Cardiac septum (tissue), 1 donor: ENCODE data around the gene KCNN3. TPM values are rescaled to one million over a fixed set of nuclear protein-coding genes. Genes with fewer than 3 reads are reported as not detected.

Experiments
- DNase-seq: peaks from one replicate; pipeline ENCODE4 v3.0.0-alpha.2; 2020; ENCODE audit warnings: low spot score
- intact Hi-C: fragments of 100-400 bp; cut with DNase I; formaldehyde crosslinking; loops from one replicate; pipeline ENCODE4 v1.14.0; 2022
- total RNA-seq: library from RNA; stranded (reverse); fragmentation: NEBNext Ultra II Directional; extraction: Animal tissue kit (Norgen Biotek cat#: 25700); gene quantifications from one replicate; pipeline ENCODE4 v1.2.1, GENCODE V29; 2021
- donor health status: DM: no; HTN: no; CAD: no.

KCNN3 gene
- total RNA-seq, 1 donor from 2014 or later, result 2.8 TPM

DNA sequence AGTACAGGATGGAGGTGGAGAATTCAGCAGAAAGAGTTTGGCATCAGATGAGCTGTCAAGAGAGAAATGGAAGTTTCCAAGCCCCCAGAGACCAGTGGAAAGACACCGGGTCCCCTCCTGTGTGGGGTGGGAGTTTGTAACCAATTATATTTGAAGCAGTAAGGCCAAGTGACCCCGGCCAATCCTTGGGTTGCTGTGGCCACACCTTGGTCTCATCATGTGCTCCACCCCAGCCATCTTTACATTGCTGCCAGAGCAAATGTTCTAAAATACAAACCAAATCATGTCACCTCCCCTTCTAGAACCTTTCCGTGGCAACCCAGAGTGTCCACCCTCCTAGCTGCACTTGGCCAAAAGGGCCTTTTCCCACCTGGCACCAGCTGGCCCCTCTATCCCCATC, 86.1 kb downstream of the KCNN3 start:
- intact Hi-C loops, result no loop called here
- DNase-seq, result no peak

DNA sequence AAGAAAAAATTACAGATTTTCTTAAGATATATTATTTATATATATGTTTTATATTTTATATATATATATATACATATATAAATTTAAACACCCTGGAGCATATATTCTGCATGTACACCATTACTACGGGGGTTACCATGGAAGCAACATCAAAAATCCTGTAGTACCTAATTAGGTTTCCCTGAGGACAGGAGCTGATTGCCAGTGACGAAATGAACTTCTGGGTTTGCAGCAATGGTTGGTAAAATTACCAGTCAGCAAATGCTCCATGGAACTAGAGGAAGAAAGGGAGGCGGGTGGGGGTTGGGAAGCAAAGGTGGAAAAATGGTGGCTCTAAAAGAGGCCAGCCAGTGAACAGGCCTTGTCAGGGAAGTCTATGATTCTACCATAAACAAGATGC, 89.5 kb downstream of the KCNN3 start:
- intact Hi-C loops, result no loop called here
- DNase-seq, result no peak

DNA sequence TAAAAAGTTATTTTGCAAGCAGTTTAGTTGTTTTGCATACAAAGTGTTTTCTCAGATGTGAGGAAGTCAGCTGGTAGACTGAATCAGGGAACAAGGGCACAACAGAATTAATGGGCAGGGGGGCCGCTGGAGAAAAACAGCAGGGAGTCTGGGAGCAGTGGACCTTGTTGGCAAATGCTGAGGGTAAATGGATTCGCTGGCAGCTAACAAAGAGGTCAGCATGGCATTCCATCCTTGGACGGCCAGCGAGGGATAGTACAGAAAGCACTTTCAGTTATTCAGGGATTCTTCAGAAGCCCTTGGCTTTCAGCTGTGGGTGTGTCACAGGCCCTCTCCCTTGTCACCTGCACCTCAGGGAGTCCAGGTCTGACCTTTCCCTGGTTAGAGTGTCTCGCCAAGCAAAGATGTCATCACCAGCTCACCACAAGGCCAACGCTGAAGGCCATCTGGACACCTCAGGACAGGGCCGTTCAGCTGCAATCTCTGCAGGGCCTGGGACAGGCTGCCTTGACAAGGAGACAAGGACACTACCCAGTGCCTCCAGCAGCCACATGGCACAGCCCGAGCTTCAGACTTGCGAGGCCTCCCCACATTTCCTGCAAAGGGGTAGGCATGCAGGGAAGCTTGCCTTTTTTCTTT, 90.4 kb downstream of the KCNN3 start:
- DNase-seq, result no peak

DNA sequence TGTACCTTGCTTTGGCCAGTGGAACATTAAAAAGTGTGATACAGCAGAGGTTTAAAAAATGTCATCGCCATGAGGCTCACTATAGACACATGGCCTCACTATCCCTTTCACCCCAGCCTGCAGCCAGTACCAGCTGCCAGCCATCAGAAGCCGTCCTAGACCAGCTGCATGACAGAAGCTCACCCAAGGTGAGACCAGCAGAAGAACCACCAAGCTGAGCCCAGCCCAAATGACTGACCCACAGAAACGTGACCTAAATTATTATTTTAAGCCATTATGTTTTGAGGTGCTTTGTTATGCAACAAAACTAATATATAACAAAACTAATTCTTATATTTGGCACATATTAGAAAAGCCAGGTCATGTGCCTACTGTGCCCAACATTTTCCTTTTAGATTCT, 91.1 kb downstream of the KCNN3 start:
- intact Hi-C loops, result no loop called here

More for the DNA sequence above, 90.4 kb downstream of the KCNN3 start:
- intact Hi-C loops, result no loop called here

DNA sequence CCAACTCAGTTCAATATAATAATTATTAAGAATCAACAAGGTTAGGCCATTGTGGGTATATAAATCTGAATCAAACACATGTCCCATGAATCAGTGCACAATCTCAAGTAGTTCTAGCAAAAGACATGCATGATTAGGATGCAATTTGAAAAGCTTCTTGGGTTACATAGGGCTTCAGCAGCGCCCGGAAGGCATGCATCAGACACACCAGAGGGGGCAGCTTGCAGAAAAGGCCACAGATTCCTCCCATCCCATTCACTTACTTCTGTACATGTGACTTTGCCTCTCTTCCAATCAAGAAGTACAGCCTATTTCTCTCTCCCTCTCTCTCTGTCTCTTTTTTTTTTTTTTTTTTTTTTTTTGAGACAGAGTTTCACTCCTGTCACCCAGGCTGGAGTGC, 91.8 kb downstream of the KCNN3 start:
- intact Hi-C loops, result no loop called here
- no peak for DNase-seq

More for the DNA sequence above, 91.1 kb downstream of the KCNN3 start:
- DNase-seq, result no peak

DNA sequence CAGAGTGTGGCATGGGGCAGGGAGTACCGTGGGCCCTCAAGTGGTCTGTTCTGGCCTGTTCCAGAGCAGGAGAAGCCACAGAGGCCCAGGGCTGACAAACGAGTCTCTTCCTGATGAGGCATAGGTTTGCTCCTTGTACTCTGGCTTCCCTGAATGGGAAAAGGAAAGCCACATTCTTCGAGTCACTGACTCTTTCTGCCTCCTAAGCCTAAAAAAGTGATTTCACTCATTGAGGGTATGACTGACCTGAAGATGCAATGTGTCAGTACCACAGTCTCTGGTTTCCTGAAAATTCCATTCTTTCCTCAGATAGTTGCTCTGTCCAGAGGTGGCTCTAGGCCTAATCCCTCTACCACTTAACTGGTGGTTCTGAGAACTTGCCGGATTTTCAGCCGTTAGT, 92.3 kb downstream of the KCNN3 start:
- no peak for DNase-seq
- intact Hi-C loops, result no loop called here

DNA sequence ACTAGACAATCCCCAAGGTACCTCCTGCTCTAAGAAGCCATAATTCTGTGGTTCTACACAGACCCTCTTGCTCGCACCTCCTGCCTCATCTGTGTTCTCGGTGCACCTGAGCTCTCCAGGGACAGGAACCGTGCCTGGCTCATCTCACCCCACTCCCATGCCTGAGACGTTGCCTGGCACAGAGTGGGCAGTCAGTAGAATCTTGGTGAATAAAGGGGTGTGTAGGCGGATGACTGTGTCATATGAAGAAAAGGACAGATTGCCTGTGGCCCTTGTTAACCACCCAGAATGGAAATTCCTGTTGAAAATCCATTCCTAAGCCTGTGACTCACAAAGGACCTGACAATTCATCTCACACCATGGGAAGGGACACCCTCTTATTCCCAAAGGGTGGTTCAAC, 92.9 kb downstream of the KCNN3 start:
- DNase-seq, result no peak
- intact Hi-C loops, result no loop called here

DNA sequence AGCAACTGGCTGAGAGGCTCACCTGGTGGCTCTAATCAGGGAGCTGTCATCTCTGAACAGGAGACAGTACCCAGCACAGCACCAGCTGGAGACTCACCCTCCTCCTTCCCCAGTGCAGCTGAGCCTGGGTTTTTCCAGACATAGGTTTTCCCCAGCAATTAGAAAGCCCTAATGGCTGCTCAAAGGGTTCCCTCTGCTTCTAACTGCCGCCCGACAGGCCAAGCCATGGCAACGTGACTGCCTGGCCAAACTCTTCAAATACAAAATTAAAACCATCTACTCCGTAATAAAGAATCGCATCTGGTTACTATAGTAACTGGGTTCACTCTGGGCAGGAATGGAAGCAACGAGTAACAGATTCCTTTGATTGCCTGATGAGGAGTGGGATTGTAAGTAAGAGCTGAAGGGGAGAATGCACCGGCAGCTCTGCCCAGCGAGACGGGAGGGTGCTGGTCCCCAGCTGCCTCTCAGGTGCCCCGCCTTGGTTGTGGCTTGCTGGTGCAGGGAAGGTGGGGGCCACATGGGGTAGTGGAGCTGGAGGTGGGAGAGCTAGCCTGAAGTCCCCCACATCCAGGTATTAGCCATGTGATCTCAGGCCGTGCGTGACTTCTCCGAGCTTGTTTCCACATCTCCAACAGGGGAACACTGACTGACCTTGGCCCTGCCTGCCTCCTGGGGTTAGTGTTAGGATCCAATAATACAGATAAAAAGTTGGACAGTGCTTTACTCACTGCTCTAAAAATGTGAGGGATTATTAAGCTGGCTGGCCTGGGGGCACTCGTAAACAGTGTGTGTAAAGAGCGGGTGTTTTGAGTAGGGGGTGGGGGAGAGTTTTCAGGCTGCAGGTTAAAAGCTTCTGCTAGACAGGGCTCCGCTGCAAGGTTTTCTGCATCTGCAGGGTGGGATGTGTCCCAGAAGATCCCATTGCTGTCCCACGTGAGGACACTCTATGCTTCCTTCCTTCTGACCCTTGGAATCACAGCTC, 94.2 kb downstream of the KCNN3 start:
- DNase-seq, result no peak
- intact Hi-C loops, result no loop called here

DNA sequence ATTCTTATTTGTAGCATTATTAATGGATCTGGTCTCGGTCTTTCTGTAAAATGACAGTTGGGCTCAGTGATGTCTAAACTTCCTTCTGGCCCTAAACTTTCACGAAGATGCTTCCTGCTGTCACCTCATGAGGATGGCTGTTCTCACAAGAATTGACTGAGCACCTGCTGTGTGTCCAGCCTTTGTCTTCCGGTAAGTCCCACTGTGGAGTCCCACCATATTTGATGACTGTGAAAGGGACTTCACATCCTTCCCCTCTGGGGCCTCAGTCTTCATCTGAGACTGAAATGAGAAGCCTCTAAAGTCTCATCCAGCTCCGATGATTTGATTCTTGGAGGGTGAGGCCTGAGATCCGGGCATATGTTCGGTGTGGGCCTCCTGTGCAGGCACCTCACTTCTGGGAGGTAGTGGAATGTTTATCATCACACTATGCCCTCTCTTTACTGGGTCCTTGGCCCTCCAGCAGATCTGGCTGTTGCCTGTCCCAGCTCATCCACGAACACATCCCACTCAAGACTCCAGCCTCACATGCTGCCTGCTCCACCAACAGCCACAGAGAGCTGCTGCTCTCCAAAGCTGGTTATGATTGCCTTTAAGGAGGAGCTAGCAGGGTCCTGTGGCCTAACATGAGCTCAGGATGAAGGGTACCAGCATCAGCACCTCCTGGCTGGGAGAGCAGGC, 95.8 kb downstream of the KCNN3 start:
- intact Hi-C loops, result no loop called here
- DNase-seq, result no peak

DNA sequence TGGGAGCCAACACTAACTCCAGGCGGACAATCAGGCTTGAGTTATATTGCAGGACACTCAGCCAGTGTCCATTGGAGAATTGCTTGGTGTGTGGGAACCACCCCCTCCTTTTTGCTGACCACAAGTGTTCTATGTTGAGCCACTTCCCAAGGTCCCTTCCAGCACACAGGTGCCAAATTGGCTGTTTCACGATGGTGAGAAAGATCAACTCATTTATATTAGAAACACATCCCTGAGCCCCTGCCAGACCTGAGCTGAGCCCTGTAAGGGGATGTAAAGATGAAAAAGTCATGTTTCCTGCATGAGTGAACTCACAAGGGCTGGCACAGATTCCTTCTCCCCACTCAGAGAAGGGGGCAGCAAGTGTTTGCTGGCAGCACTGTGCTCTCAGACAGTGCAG, 96.5 kb downstream of the KCNN3 start:
- intact Hi-C loops, result no loop called here
- no peak for DNase-seq

DNA sequence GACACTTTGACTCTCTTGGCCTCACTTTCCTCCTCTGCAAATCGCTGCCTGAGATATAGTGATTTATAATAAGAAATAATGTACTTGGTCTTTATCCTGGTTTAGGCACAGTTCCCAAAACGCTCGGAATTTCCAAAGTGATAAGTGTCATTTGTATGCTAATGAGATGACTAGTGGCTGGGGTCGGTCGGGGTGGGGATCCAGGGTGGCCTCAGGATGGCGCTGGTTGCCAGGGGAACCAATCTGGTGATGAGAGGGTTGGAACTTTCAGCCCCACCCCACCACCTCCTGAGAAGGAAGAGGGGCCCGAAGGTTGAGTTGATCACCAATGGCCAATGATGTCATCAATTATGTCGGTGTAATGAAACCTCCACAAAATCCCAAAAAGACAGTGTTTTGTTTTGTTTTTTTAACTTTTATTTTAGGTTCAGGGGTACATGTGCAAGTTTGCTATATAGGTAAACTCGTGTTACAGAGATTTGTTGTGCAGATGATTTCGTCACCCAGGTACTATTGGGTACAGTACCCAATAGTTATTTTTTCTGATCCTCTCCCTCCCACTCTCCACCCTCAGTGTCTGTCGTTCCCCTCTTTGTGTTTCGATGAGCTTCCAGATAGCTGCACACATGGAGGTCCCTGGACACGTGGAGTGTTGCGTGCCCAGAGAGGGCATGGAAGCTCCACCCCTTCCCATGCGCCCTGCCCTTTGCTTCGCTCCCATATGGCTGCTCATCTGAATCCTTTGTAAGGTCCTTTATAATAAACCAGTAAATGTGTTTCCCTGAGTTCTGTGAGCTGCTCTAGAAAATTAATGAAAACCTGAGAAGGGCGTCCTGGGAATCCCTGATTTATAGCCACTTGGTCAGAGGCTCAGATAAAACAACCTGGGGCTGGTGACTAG, 97.2 kb downstream of the KCNN3 start:
- DNase-seq, result no peak
- intact Hi-C loops, result no loop called here

DNA sequence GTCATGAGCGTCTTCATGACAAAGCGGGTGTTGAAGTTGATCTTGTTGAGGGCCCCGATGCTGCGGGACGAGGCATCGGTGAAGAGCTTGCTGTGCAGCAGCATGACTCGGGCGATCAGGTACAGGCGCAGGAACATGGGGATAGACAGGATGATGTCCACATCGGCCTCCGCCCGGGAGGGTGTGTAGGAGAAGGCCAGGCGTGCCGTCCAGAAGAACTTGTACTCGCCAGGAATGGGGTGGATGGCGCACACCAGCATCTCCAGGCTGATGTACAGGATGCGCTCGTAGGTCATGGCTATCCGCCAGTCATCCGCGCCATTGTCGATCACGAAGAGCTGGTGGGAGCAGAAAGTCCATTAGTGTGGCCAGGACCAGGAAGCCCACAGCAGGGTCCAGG, 98.0 kb downstream of the KCNN3 start:
- DNase-seq, result no peak
- intact Hi-C loops, result no loop called here

DNA sequence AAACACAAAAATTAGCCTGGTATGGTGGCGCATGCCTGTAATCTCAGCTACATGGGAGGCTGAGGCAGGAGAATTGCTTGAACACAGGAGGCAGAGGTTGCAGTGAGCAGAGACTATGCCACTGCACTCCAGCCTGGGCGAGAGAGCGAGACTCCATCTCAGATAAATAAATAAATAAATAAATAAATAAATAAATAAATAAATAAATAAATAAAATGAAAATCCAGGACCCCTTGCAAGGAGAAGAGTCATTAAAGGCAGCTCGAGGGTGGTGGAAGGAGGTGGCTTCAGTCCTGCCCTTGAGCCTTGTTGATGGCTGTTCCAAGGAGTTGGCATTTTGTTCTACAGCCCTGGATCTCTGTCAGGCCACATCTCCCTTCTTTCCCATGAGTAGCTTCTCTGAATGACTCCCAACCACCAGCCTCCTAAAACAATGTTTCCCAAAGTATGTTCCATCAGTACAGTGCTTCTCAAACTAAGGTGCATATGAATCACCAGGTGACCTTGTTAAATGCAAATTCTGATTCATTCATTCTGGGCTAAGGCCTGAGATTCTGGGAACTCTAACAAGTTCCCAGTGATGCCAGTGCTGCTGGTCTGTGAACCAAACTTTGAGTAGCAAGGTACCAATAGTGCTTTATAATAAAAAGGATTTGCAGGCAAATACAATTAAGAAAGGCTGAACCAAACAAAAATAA, 99.0 kb downstream of the KCNN3 start:
- intact Hi-C loops, result no loop called here

DNA sequence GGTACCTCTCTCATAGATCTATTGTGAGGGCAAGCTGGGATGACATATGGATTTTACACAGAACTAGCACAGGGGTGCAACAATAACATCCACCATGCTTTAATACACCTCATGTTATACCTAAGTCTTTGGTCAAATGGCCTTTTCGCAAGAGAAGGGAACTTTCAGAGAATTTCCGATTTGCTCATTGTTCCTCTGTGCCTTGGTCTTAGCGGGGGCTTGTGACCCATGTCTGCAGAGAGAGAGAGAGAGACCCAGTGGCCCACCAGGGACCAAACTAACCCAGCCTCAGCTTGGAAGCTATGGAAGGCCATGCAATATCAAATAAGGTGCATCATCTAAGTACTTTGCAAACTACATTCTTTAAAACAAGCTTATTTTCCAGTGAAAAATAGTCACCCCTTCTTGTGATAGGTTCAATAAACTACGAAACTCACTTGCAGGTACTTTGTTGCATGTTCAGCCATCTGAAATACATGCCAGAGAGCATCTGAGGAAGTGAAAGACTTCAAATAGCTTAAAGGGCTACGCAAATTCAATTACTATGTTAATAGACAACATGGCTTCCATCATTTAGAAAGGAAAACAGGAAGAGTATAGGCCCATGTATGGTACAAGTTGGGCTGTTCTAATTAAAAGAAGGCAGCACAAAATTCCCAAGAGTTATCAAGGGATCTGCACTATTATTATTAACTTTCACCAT, 100.7 kb downstream of the KCNN3 start:
- no peak for DNase-seq
- intact Hi-C loops, result loop anchor here (5.0 kb wide), 1 partner anchor 98 kb away; no protein-coding TSS in a partner anchor

More for the DNA sequence above, 99.0 kb downstream of the KCNN3 start:
- no peak for DNase-seq

DNA sequence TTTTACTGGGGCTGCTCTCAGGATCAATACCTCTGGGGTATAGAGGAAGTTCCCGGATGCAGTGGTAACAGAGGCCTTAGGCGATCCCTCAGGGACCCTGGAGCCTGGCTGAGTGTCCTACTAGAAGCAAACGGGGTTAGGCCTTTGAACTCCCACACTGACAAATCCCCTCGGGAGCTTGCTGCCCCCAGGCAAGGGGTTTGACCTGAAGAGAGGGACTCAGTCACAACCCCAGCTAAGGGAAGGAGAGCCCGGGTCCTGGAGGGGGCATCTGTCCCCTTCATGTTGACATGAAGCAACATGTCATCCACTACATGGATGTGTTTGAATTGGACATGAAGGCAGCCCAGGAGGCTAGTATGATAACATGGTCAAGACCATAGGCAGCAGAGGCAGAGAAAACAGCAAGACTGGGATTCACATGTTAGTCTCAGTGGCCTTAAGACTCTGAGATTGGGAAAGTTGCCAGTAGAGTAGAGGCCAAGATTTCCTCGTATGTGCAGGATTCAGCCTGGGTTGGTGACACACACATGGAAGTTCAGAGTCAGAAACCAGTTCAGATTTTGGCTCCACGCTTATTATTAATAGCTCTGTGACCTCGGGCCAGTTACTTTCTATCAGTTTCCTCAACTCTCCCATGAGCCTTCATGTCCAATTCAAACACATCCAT, 101.5 kb downstream of the KCNN3 start:
- intact Hi-C loops, result loop anchor here (5.0 kb wide), 1 partner anchor 99 kb away; no protein-coding TSS in a partner anchor
- no peak for DNase-seq

DNA sequence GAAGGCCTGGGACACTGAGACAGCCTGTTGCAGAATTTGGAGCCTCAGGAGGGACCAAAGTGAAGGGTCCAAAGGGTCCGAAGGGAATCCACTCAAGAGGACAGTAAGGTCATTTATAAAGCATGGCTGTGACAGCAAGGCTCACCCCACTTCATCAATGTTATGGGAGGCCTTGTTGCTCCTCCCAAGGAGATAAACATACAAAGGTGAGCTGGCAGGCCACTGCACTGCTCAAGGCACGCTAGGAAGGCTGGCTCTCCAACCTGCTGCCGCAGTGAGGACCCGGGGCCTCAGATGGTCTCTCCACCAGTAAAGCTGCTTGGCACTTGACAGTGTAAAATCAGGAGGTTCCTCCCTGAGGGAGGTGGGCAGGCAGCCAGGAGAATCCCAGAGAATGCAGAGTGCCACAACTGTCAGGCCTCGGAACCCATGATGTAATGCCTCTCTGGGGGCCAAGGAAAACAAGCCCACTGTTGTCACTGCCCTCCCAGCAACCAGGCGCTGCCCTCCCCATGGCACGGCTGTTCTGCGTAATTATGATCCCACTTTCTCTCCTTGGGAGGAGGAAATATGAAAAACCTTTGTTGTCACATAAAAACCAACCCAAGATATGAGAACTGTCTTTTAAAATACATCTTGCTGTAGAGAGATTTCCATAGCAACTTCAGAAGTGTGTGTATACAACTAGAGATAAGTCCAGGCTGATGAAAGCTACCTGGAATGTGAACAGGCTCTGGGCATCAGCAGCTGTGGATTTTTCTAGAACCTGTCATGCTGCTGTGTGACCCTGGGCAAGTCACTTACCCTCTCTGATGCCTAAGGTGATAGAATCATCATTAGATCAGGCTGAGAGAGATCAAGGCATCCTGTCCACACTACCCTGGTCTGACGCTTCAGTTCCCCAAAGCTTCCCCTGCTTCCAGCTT, 102.5 kb downstream of the KCNN3 start:
- intact Hi-C loops, result loop anchor here (5.0 kb wide), 1 partner anchor 100 kb away; no protein-coding TSS in a partner anchor
- DNase-seq, result no peak
